Kidney (tissue), 14 donors: ENCODE measurements around the gene KNDC1. TPM values are rescaled to one million over a fixed set of nuclear protein-coding genes. Genes with fewer than 3 reads are reported as not detected.

Experiments
- DNase-seq, 5 donors: peaks; one replicate each; pipeline ENCODE4 v3.0.0-alpha.2; 2013 to 2020
- FAIRE-seq: peaks from 2 replicates; lab custom pipeline; 2012; peaks lifted over from hg19 to GRCh38; lab: Jason Lieb, UNC
- H3K27ac ChIP-seq, 2 donors: one replicate each; pipeline ENCODE4 v1.7.0; 2013; ENCODE audit warnings: low read depth in 2 of 2, low read length in 2 of 2, inconsistent platforms in 1 of 2
- H3K27me3 ChIP-seq: one replicate; pipeline ENCODE4 v1.7.1; 2013; ENCODE audit warnings: low read length, inconsistent platforms; ENCODE audit not compliant: control insufficient read depth, insufficient read depth
- H3K36me3 ChIP-seq, 3 donors: one replicate each; pipeline versions ENCODE4 v1.7.0 to v1.7.1; 2013; ENCODE audit warnings: low read length in 3 of 3, control low read depth in 1 of 3, inconsistent platforms in 1 of 3; ENCODE audit not compliant: insufficient read depth in 3 of 3, control insufficient read depth in 2 of 3
- H3K4me1 ChIP-seq, 3 donors: one replicate each; pipeline versions ENCODE4 v1.7.0 to v1.7.1; 2013; ENCODE audit warnings: low read length in 3 of 3, inconsistent platforms in 1 of 3, low read depth in 1 of 3; ENCODE audit not compliant: control insufficient read depth in 2 of 3, insufficient read depth in 2 of 3
- H3K4me3 ChIP-seq, 3 donors: one replicate each; pipeline versions ENCODE4 v1.7.0 to v1.8.1; 2013; ENCODE audit warnings: low read length in 3 of 3, control low read depth in 1 of 3, inconsistent platforms in 1 of 3
- H3K9ac ChIP-seq, 3 donors: one replicate each; pipeline versions ENCODE4 v1.7.0 to v1.7.1; 2013; ENCODE audit warnings: low read length in 3 of 3, control low read depth in 1 of 3, inconsistent platforms in 1 of 3
- H3K9me3 ChIP-seq, 3 donors: one replicate each; pipeline versions ENCODE4 v1.7.0 to v1.7.1; 2013; ENCODE audit warnings: low read length in 3 of 3, control low read depth in 1 of 3, inconsistent platforms in 1 of 3; ENCODE audit not compliant: control insufficient read depth in 2 of 3, insufficient read depth in 1 of 3
- intact Hi-C: fragments of 100-400 bp; cut with DNase I; formaldehyde crosslinking; loops from one replicate; pipeline ENCODE4 v1.11.1; 2022
- polyA plus RNA-seq: library from polyadenylated mRNA; stranded (reverse); fragments of 350-450 nt; fragmentation: Illumina TruSeq; extraction: RNeasy Lipid Tissue Mini Kit (QIAGEN cat#74804); gene quantifications from one replicate; pipeline ENCODE4 v1.2.3, GENCODE V29; 2014; ENCODE audit warnings: low read depth, low replicate concordance; ENCODE audit not compliant: insufficient read depth
- total RNA-seq: library from RNA; stranded (reverse); fragmentation: NEBNext Ultra II Directional; extraction: Animal tissue kit (Norgen Biotek cat#: 25700); gene quantifications from one replicate; pipeline ENCODE4 v1.2.1, GENCODE V29; 2021
- TF ChIP-seq, protein P1 (sequence below): IDR thresholded peaks from 3 replicates; pipeline ENCODE4 v1.5.1; 2012; ENCODE audit warnings: mild to moderate bottlenecking, moderate library complexity, borderline replicate concordance; ENCODE audit not compliant: insufficient read depth; ENCODE audit errors: extremely low read depth
- donor health status: control.
- donor health status: control.
- donor health status: control.
- donor health status: control.
- donor health status: control.
- donor health status: DM: yes; HTN: yes; CAD: no.
- donor health status: Normal renal cell carcinoma (clear cell type).

KNDC1 gene
- total and polyA plus RNA-seq, 2 donors from 2014 or later: 0.43 to 8.7 TPM

DNA sequence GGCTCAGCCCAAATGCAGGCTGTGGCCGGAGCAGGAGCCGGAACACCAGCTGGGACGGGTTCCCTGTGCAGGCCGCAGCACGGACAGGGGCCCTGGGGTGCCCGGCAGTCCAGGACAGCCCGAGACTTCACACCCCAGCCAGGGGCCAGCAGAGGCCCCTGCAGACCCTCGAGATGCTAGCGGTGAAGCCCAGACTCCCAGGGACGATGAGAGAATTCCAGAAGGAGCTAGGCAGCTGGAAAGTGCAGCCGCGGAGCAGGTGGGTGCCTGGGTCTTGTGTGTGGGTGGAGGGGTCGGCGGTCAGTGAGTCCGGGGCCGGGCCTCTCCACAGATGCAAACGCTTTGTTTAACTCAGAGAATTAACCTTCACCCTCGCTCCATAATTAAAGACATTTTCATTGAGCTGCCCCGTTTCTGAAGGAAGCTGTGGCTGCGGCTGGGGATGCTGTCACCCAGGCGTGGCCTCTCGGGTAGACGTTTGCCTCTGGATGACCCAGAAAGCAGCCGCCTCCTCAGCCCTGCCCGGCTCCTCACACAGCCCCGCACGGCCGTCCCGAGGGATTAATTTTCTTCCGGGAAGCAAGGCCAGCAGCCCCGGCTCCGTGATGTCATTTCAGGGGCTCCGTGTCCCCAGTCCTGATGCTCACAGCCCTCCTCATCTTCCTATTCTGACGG is 26.5 kb downstream of the KNDC1 start:
- H3K4me3 ChIP-seq: no peak overlapping the region
- FAIRE-seq: no peak
- H3K36me3 ChIP-seq: peaks cover 0 to 2% (median 0%) of the 10 kb centered on the region in 3 donors
- TF ChIP-seq, protein P1, sequence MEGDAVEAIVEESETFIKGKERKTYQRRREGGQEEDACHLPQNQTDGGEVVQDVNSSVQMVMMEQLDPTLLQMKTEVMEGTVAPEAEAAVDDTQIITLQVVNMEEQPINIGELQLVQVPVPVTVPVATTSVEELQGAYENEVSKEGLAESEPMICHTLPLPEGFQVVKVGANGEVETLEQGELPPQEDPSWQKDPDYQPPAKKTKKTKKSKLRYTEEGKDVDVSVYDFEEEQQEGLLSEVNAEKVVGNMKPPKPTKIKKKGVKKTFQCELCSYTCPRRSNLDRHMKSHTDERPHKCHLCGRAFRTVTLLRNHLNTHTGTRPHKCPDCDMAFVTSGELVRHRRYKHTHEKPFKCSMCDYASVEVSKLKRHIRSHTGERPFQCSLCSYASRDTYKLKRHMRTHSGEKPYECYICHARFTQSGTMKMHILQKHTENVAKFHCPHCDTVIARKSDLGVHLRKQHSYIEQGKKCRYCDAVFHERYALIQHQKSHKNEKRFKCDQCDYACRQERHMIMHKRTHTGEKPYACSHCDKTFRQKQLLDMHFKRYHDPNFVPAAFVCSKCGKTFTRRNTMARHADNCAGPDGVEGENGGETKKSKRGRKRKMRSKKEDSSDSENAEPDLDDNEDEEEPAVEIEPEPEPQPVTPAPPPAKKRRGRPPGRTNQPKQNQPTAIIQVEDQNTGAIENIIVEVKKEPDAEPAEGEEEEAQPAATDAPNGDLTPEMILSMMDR: no peak
- H3K9me3 ChIP-seq: no peaks in the 10 kb centered on the region
- DNase-seq: peak in 4 of 5 donors; percentile 51 to 69 (median 60)
- no peak overlapping the region for H3K27ac ChIP-seq
- H3K9ac ChIP-seq: no peak overlapping the region
- H3K27me3 ChIP-seq: no peaks in the 10 kb centered on the region
- intact Hi-C loops: no loop called here
- no peaks in the 10 kb centered on the region for H3K4me1 ChIP-seq

DNA sequence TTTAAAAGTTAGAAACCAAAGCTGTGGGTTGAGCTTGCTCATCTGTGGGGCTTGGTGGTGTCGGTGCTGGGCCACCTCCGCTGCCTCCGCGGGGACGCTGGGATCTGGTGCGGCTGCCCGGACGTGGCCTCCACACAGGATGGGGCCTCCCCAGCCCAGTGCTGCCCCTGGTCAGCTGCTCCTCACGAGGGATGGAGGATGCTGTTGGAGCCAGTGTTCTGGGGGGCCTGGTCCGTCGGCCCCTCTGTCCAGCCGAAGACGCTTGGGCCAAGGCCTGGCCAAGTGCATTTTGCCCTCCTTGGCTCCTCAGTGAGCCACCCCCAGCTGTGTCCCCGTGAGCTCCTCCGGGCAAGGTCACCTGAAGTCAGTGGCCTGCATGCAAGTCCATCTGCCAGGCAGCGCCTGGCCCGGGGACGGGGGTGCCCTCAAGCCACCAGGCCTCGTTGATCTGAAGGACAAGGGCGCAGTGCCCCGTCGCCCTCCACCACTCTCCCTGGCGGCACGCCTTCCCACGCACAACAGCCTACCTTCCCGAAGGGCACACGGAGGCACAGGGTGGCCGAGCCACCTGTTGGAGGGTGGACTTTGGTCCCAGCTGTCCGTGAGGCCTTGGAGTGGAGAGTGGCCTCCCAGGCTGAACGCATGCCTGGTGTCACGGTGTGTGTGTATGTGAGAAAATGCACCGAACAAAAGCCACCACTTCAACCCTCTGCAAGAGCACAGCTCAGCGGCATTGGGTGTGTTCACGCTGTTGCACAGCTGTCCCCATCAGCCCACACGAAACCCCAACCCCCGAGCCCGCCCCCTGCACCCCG is 27.3 kb downstream of the KNDC1 start:
- FAIRE-seq: no peak
- H3K4me3 ChIP-seq: no peak overlapping the region

DNA sequence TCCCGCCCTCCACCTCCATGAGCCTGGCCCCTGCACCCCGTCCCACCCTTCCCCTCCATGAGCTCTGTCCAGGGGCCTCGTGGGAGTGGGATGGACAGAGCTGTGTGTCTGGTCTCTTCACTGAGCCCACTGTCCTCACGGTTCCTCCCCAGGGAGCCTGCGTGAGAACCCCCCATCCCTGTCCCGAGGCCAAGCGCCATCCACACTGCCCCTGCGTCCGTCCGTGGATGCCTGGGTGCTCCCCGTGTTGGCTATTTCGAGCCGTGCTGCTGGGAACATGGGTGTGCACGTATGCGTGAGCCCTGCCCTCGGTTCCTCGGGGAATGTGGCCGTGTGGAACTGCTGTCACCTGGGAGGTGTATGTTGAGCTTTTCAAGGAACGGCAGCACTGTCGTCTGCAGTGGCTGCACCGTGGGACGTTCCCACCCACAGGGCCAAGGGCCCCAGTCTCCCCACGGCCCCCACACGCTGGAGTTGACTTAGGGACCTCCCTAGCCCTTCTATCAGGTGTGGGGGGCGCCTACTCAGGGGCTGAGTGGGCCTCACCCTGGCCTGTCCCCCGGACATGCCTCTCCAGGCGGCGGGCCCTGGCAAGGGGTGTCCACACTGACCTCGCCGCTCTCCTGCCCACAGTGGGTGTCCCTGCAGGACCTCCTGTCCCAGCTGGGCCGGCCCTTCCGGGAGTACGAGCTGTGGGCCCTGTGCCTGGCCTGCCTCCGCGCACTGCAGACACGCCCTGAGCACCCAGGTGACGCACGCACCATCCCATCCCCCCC is 28.1 kb downstream of the KNDC1 start:
- intact Hi-C loops: no loop called here
- H3K4me1 ChIP-seq: no peaks in the 10 kb centered on the region
- FAIRE-seq: no peak
- no peaks in the 10 kb centered on the region for H3K27me3 ChIP-seq
- no peaks in the 10 kb centered on the region for H3K9me3 ChIP-seq
- H3K36me3 ChIP-seq: peaks cover 0 to 2% (median 0%) of the 10 kb centered on the region in 3 donors
- H3K9ac ChIP-seq: no peak overlapping the region
- peak in 1 of 5 donors; percentile 68 for DNase-seq
- TF ChIP-seq, protein P1: no peak
- no peak overlapping the region for H3K27ac ChIP-seq
- H3K4me3 ChIP-seq: no peak overlapping the region

More for the DNA sequence above, 27.3 kb downstream of the KNDC1 start:
- Histone ChIP-seq H3K4me1 (no peaks in the 10 kb centered on the region), H3K9me3 (no peaks in the 10 kb centered on the region), H3K9ac (no peak overlapping the region), H3K36me3 (peaks cover 0 to 2% (median 0%) of the 10 kb centered on the region in 3 donors), H3K27me3 (no peaks in the 10 kb centered on the region), H3K27ac (no peak overlapping the region)
- intact Hi-C loops: no loop called here
- peak in 2 of 5 donors; percentile 31 to 69 for DNase-seq
- TF ChIP-seq, protein P1: no peak
